NOMO-1 treated with DMSO at 0.1 percent for 48 hours (cell line): Measurements from ENCODE around the gene EMSY.
"Not testable (repeated sequence)": the region's sequence is repeated elsewhere in the genome, so short reads cannot be mapped to it uniquely, and the experiment has no call there.

Experiments
- DNase-seq: peaks from one replicate; lab custom pipeline; 2025; ENCODE audit not compliant: unreplicated experiment; lab: John Stamatoyannopoulos, UW

EMSY gene

GRCh38 chr11:76444384-76445120, at the start of gene EMSY:
TSS of gene EMSY (plus strand) at chr11:76445018. CDS start at chr11:76446939, 1,921 bp downstream.
- DNase-seq, result peak; percentile 99

GRCh38 chr11:76395296-76395695, 49.5 kb upstream of the EMSY start:
- no peak for DNase-seq

- no peak for DNase-seq
Observed at GRCh38 chr11:76397383-76397782, 47.4 kb upstream of the EMSY start.

- DNase-seq, result no peak
Observed at GRCh38 chr11:76400967-76401366, 43.9 kb upstream of the EMSY start.

- DNase-seq, result not testable (repeated sequence)
Observed at GRCh38 chr11:76401484-76401883, 43.3 kb upstream of the EMSY start.

GRCh38 chr11:76406359-76406758, 38.5 kb upstream of the EMSY start:
- DNase-seq, result no peak

- DNase-seq, result no peak
Observed at GRCh38 chr11:76408171-76408965, 36.5 kb upstream of the EMSY start.

- no peak for DNase-seq
Observed at GRCh38 chr11:76410851-76411357, 33.9 kb upstream of the EMSY start.

GRCh38 chr11:76415073-76415472, 29.7 kb upstream of the EMSY start:
- no peak for DNase-seq

GRCh38 chr11:76419896-76420295, 24.9 kb upstream of the EMSY start:
- DNase-seq, result peak; percentile 5

GRCh38 chr11:76424379-76424778, 20.4 kb upstream of the EMSY start:
- no peak for DNase-seq

GRCh38 chr11:76424891-76425290, 19.9 kb upstream of the EMSY start:
- DNase-seq, result no peak

- no peak for DNase-seq
Observed at GRCh38 chr11:76426660-76427059, 18.2 kb upstream of the EMSY start.

GRCh38 chr11:76436020-76436419, 8.8 kb upstream of the EMSY start:
- DNase-seq, result no peak

- peak; percentile 9 for DNase-seq
Observed at GRCh38 chr11:76443268-76443980, 1.4 kb upstream of the EMSY start.

GRCh38 chr11:76444065-76444383, 794 bp upstream of the EMSY start:
- DNase-seq, result no peak

GRCh38 chr11:76445121-76446084, 585 bp downstream of the EMSY start:
- DNase-seq, result peak; percentile 62

GRCh38 chr11:76448506-76448905, 3.7 kb downstream of the EMSY start:
- no peak for DNase-seq

GRCh38 chr11:76453248-76453647, 8.4 kb downstream of the EMSY start:
- no peak for DNase-seq

GRCh38 chr11:76455331-76455730, 10.5 kb downstream of the EMSY start:
- DNase-seq, result no peak
